WTC11 (cell line): ENCODE measurements around the gene CAB39L.

Experiments
- NR1H2 ChIP-seq: sonication (generic); formaldehyde crosslinking; IDR thresholded peaks from 2 replicates; pipeline ENCODE4 v1.9.0; 2021; ENCODE audit warnings: mild to moderate bottlenecking, moderate library complexity, missing genetic modification reagents
- TF ChIP-seq, protein P1 (sequence below): fragments of 200-600 bp; IDR thresholded peaks from 2 replicates; pipeline ENCODE4 v1.8.0; 2022; ENCODE audit warnings: antibody characterized with exemption
- TF ChIP-seq, protein P2 (sequence below): sonication (generic); formaldehyde crosslinking; IDR thresholded peaks from 2 replicates; pipeline ENCODE4 v1.8.1; 2023; ENCODE audit warnings: mild to moderate bottlenecking, missing genetic modification reagents, borderline replicate concordance
- TF ChIP-seq, protein P3 (sequence below): fragments of 250-450 bp; sonication (Bioruptor Pico); IDR thresholded peaks from 2 replicates; pipeline ENCODE4 v1.8.0; 2021; ENCODE audit warnings: mild to moderate bottlenecking

DNA sequence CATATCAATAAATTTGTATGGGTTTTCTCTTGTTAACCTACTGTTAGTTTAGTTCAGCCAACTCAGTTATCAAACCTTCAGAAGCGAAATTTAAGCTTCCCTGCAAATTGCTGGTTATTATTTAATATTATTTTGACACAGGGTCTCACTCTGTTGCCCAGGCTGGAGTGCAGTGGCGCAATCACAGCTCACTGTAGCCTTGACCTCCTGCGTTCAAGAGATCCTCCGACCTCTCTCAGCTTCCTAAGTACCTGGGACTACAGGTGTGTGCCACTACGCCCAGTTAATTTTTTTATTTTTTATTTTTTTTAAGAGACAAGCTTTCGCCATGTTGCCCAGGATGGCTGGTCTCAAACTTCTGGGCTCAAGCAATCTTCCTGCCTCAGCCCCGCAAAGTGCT lies 6.2 kb downstream of the CAB39L start:
- TF ChIP-seq, protein P1, sequence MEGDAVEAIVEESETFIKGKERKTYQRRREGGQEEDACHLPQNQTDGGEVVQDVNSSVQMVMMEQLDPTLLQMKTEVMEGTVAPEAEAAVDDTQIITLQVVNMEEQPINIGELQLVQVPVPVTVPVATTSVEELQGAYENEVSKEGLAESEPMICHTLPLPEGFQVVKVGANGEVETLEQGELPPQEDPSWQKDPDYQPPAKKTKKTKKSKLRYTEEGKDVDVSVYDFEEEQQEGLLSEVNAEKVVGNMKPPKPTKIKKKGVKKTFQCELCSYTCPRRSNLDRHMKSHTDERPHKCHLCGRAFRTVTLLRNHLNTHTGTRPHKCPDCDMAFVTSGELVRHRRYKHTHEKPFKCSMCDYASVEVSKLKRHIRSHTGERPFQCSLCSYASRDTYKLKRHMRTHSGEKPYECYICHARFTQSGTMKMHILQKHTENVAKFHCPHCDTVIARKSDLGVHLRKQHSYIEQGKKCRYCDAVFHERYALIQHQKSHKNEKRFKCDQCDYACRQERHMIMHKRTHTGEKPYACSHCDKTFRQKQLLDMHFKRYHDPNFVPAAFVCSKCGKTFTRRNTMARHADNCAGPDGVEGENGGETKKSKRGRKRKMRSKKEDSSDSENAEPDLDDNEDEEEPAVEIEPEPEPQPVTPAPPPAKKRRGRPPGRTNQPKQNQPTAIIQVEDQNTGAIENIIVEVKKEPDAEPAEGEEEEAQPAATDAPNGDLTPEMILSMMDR: no peak
- TF ChIP-seq, protein P2, sequence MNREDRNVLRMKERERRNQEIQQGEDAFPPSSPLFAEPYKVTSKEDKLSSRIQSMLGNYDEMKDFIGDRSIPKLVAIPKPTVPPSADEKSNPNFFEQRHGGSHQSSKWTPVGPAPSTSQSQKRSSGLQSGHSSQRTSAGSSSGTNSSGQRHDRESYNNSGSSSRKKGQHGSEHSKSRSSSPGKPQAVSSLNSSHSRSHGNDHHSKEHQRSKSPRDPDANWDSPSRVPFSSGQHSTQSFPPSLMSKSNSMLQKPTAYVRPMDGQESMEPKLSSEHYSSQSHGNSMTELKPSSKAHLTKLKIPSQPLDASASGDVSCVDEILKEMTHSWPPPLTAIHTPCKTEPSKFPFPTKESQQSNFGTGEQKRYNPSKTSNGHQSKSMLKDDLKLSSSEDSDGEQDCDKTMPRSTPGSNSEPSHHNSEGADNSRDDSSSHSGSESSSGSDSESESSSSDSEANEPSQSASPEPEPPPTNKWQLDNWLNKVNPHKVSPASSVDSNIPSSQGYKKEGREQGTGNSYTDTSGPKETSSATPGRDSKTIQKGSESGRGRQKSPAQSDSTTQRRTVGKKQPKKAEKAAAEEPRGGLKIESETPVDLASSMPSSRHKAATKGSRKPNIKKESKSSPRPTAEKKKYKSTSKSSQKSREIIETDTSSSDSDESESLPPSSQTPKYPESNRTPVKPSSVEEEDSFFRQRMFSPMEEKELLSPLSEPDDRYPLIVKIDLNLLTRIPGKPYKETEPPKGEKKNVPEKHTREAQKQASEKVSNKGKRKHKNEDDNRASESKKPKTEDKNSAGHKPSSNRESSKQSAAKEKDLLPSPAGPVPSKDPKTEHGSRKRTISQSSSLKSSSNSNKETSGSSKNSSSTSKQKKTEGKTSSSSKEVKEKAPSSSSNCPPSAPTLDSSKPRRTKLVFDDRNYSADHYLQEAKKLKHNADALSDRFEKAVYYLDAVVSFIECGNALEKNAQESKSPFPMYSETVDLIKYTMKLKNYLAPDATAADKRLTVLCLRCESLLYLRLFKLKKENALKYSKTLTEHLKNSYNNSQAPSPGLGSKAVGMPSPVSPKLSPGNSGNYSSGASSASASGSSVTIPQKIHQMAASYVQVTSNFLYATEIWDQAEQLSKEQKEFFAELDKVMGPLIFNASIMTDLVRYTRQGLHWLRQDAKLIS (CRISPR knock-in tag): no peak
- TF ChIP-seq, protein P3, sequence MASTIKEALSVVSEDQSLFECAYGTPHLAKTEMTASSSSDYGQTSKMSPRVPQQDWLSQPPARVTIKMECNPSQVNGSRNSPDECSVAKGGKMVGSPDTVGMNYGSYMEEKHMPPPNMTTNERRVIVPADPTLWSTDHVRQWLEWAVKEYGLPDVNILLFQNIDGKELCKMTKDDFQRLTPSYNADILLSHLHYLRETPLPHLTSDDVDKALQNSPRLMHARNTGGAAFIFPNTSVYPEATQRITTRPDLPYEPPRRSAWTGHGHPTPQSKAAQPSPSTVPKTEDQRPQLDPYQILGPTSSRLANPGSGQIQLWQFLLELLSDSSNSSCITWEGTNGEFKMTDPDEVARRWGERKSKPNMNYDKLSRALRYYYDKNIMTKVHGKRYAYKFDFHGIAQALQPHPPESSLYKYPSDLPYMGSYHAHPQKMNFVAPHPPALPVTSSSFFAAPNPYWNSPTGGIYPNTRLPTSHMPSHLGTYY: no peak
- TF ChIP-seq NR1H2 (CRISPR knock-in tag): no peak
